Adrenal gland (tissue), 12 donors: ENCODE results near the gene FBXO46. TPM values are rescaled to one million over a fixed set of nuclear protein-coding genes. Genes with fewer than 3 reads are reported as not detected.

Experiments
- DNase-seq, 7 donors: peaks; one replicate each; pipeline ENCODE4 v3.0.0-alpha.2; 2019 to 2020
- H3K27ac ChIP-seq, 5 donors: fragments of 200-600 bp; sonication (generic) in 4 of 5; 1 replicate in 3 of 5; 2 replicates in 2 of 5; pipeline versions ENCODE4 v1.5.1 to v1.8.0; 2016 to 2020; ENCODE audit warnings: mild to moderate bottlenecking in 1 of 5
- H3K27me3 ChIP-seq: fragments of 200-600 bp; 2 replicates; pipeline ENCODE4 v1.8.0; 2021
- H3K36me3 ChIP-seq, 2 donors: fragments of 200-600 bp; replicated peaks in 1 of 2; 1 replicate in 1 of 2; 2 replicates in 1 of 2; pipeline versions ENCODE4 v1.5.1 to v1.8.0; 2018 to 2022
- H3K4me1 ChIP-seq, 2 donors: fragments of 200-600 bp; replicated peaks in 1 of 2; 1 replicate in 1 of 2; 2 replicates in 1 of 2; pipeline versions ENCODE4 v1.5.1 to v1.8.0; 2018 to 2021
- H3K4me3 ChIP-seq, 4 donors: fragments of 200-600 bp; sonication (generic) in 3 of 4; one replicate each; pipeline ENCODE4 v1.5.1; 2016 to 2018
- H3K9me3 ChIP-seq, 3 donors: fragments of 200-600 bp; sonication (generic) in 1 of 3; replicated peaks in 1 of 3; 1 replicate in 2 of 3; 2 replicates in 1 of 3; pipeline versions ENCODE4 v1.5.1 to v1.8.0; 2016 to 2021
- CTCF ChIP-seq, 6 experiments: fragments of 450-650 bp in 4 of 6; fragments of 200-600 bp in 2 of 6; sonication (generic) in 1 of 6; IDR thresholded peaks; 1 replicate in 5 of 6; 2 replicates in 1 of 6; pipeline versions ENCODE4 v1.5.1 to v1.8.0; 2016 to 2021; ENCODE audit warnings: antibody characterized with exemption in 6 of 6, mild to moderate bottlenecking in 2 of 6, moderate library complexity in 1 of 6
- POLR2A ChIP-seq, 2 donors: fragments of 450-650 bp; IDR thresholded peaks; one replicate each; pipeline ENCODE4 v1.6.1; 2017; ENCODE audit warnings: antibody characterized with exemption in 2 of 2, mild to moderate bottlenecking in 2 of 2, moderate library complexity in 1 of 2
- WGBS, 4 donors: extraction: QIAGEN DNeasy Blood & Tissue Kit in 2 of 4; methylation state at CpG; one replicate each; pipeline versions ENCODE4 v1.1.5 to v1.1.7; 2013 to 2017; 5-methylcytosine and 5-hydroxymethylcytosine counted together
- intact Hi-C, 2 donors: fragments of 100-400 bp; cut with DNase I; formaldehyde crosslinking; loops; one replicate each; pipeline versions ENCODE4 v1.14.1 to v1.15.0; 2022 to 2023
- polyA plus RNA-seq, 3 donors: library from polyadenylated mRNA; stranded (reverse); fragments of 200-250 nt in 2 of 3; fragments of 350-450 nt in 1 of 3; fragmentation: Illumina TruSeq in 1 of 3; extraction: RNeasy Lipid Tissue Mini Kit (QIAGEN cat#74804) in 1 of 3; gene quantifications; one replicate each; pipeline ENCODE4 v1.2.3, GENCODE V29; 2013 to 2014
- total RNA-seq, 9 donors: library from RNA; depleted of rRNA in 4 of 9; stranded (reverse); fragments of >200 nt in 4 of 9; fragments of 120-200 nt in 1 of 9; fragmentation: NEBNext Ultra II Directional in 1 of 9; extraction: Animal tissue kit (Norgen Biotek cat#: 25700) in 1 of 9; gene quantifications; one replicate each; pipeline versions ENCODE4 v1.1.0 to v1.2.4, GENCODE V29; 2013 to 2023
- donor health status: healthy with polysubstance abuse.
- donor health status: Bipolar disorder and iron deficiency.
- donor health status: DM: yes; HTN: yes; CAD: no.
- donor health status: DM: no; HTN: no; CAD: no.
- donor health status: DM: no; HTN: no; CAD: no.
- donor health status: DM: yes; HTN: yes; CAD: no.

The FBXO46 gene
- total and polyA plus RNA-seq, 12 donors: 3.2 to 25.6 (median 11.2) TPM

DNA sequence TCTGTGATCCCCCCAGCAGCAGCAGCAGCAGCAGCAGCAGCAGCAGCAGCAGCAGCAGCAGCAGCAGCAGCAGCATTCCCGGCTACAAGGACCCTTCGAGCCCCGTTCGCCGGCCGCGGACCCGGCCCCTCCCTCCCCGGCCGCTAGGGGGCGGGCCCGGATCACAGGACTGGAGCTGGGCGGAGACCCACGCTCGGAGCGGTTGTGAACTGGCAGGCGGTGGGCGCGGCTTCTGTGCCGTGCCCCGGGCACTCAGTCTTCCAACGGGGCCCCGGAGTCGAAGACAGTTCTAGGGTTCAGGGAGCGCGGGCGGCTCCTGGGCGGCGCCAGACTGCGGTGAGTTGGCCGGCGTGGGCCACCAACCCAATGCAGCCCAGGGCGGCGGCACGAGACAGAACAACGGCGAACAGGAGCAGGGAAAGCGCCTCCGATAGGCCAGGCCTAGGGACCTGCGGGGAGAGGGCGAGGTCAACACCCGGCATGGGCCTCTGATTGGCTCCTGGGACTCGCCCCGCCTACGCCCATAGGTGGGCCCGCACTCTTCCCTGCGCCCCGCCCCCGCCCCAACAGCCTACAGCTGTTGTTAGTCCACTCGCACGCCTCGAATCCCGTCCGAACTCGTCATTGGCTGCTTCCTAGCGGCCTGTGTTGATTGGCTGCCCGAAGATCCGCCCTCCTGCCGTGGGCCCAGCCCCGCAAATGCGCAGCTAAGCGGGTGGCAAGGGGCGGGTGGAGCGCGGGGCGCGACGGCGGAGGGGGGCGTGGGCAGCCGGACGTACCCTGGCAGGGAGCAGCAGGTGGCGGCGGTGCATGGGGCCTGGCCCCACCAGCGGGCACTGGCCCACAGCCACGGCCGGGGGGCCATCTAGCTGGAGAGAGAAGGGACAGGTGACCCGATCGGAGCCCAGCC lies 39.8 kb upstream of the FBXO46 start:
- Histone ChIP-seq H3K27me3 (no peaks in the 10 kb centered on the region), H3K4me3 (peak overlapping the region in 2 of 4 donors; percentile 30 to 86), H3K4me1 (peaks cover 7 to 24% of the 10 kb centered on the region in 2 donors), H3K9me3 (no peaks in the 10 kb centered on the region), H3K36me3 (peaks cover 0 to 17% of the 10 kb centered on the region in 2 donors), H3K27ac (peak overlapping the region; percentile 75 to 92 (median 90))
- peak; percentile 97 to 99 (median 99) for DNase-seq
- TF ChIP-seq CTCF (IDR thresholded peaks at IDR 0.05) (peak; percentile 83 to 97 (median 92)), POLR2A (IDR thresholded peaks at IDR 0.05) (peak; percentile 51 to 70)
- 1 to 13% (median 6%) methylated on average over 7 to 79 of the region's 79 CpGs for WGBS, 4 donors
- intact Hi-C loops: no loop called here

- Histone ChIP-seq H3K27me3 (no peaks in the 10 kb centered on the region), H3K4me1 (peaks cover 7 to 24% of the 10 kb centered on the region in 2 donors)
These were observed 39.1 kb upstream of the FBXO46 start for GRCh38 chr19:45769821-45770191.

DNA sequence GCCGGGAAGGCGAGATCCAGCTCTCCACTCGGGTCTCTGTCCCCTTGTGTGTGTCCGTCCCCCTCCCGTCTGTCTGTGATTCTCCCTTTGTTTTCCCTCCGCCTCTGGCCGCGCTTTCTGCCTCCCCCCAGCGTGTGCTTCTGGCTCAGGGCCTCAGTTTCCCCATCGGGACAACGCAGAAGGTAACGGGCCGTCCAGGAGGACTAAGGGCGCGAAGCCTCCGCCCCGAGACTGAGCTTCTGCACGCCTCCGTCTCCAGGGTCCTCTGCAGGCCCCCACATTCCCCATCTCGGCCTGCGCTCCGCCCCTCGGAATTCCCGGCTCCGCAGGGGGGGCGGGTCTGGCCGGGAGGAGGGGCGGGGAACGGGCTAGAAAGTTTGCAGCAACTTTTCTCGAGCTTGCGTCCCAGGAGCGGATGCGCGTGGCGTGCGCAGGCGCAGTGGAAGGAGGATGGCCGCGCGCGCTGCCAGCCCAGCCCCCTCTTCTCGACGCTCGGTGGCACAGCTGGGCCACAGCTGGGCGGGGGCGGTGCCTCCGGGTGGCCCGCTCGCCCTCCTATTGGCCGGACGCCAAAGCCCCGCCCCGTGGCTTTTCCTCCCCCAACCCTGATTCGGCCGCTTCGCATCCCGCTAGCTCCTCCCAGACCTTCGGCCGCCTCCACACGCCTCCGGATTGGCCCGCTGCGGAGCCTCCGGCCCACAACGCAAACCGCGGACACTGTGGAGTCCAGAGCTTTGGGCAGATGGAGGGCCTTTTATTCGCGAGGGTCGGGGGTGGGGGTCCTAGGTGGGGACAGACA lies 38.5 kb upstream of the FBXO46 start, which contains the start of gene SIX5:
Gene SIX5, minus strand, starts transcription at position 269 of the 799 bp plus-strand sequence. CDS start 408 bp downstream, outside the sequence.
- H3K4me3 ChIP-seq: peak within 1 kb of the TSS; percentile 56 to 89 (median 81)
- WGBS, 4 donors: 0 to 1% (median 0%) methylated on average over 34 to 70 of the region's 70 CpGs
- peaks cover 7 to 24% of the 10 kb centered on the region in 2 donors for H3K4me1 ChIP-seq
- no peaks in the 10 kb centered on the region for H3K27me3 ChIP-seq
- TF ChIP-seq CTCF (IDR thresholded peaks at IDR 0.05) (no peak), POLR2A (IDR thresholded peaks at IDR 0.05) (peak; percentile 79 to 82)
- peaks cover 0 to 8% of the 10 kb centered on the region in 2 donors for H3K36me3 ChIP-seq
- intact Hi-C loops: loop anchor here in 1 of 2 donors (5.0 kb wide), 1 partner anchor 57 kb away; no protein-coding TSS in a partner anchor
- H3K27ac ChIP-seq: peak within 1 kb of the TSS; percentile 92 to 98 (median 94)
- DNase-seq: peak; percentile 98 to 99 (median 99)
- no peaks in the 10 kb centered on the region for H3K9me3 ChIP-seq

More at GRCh38 chr19:45769821-45770191, 39.1 kb upstream of the FBXO46 start:
- Histone ChIP-seq H3K36me3 (peaks cover 0 to 13% of the 10 kb centered on the region in 2 donors), H3K27ac (peak overlapping the region; percentile 75 to 92 (median 90)), H3K9me3 (no peaks in the 10 kb centered on the region), H3K4me3 (peak overlapping the region in 3 of 4 donors; percentile 30 to 86 (median 68))
- intact Hi-C loops: loop anchor here in 1 of 2 donors (5.0 kb wide), 1 partner anchor 58 kb away; no protein-coding TSS in a partner anchor
- TF ChIP-seq POLR2A (IDR thresholded peaks at IDR 0.05) (no peak), CTCF (IDR thresholded peaks at IDR 0.05) (no peak)
- 0 to 1% (median 0%) methylated on average over 18 to 28 of the region's 28 CpGs for WGBS, 4 donors
- peak; percentile 68 to 87 (median 73) for DNase-seq
